GM12878 (cell line): ENCODE data around the gene NHSL2. TPM values are rescaled to one million over a fixed set of nuclear protein-coding genes. Genes with fewer than 3 reads are reported as not detected.

Experiments used
- ATAC-seq: fragments of 200-7000 bp; cut with Tn5 transposase; 3 replicates; pipeline ENCODE4 v1.9.1; 2020; ENCODE audit warnings: mild to moderate bottlenecking, moderate library complexity
- BruUV-seq: library from RNA; stranded (reverse); fragments of 400-500 nt; replicated peaks from 2 replicates; lab custom pipeline; 2021; lab: Mats Ljungman, UMichigan
- CTCF ChIA-PET: fragments of 300-600 bp; sonication (Branson Sonifier 250); formaldehyde crosslinking; extraction: SDS; loops from one replicate; lab custom pipeline; 2021; ENCODE audit warnings: inconsistent platforms; lab: Yijun Ruan, JAX
- POLR2A ChIA-PET: fragments of 350-600 bp; formaldehyde crosslinking; extraction: SDS; loops from one replicate; lab custom pipeline; 2021; ENCODE audit warnings: inconsistent platforms; lab: Charles Lee
- RAD21 ChIA-PET: fragments of 300-600 bp; sonication (Branson Sonifier 250); formaldehyde crosslinking; loops from one replicate; lab custom pipeline; 2023; ENCODE audit warnings: antibody characterized with exemption; ENCODE audit not compliant: unreplicated experiment; lab: Charles Lee
- SMC1A ChIA-PET: fragments of 300-600 bp; sonication (Branson Sonifier 250); formaldehyde crosslinking; loops from one replicate; lab custom pipeline; 2023; ENCODE audit not compliant: unreplicated experiment, uncharacterized antibody; lab: Charles Lee
- DNase-seq: peaks from one replicate; pipeline ENCODE4 v3.0.0-alpha.2; 2011; ENCODE audit warnings: low read depth, low spot score
- FAIRE-seq: peaks from 3 replicates; lab custom pipeline; 2011; peaks lifted over from hg19 to GRCh38; lab: Jason Lieb, UNC
- H2AFZ ChIP-seq: 2 replicates; pipeline ENCODE4 v1.6.0; 2011; ENCODE audit warnings: low read depth, low read length, control low read depth; ENCODE audit not compliant: control insufficient read depth
- H3K27ac ChIP-seq: 2 replicates; pipeline ENCODE4 v1.5.1; 2011; ENCODE audit warnings: control low read depth; ENCODE audit not compliant: control insufficient read depth, insufficient read depth
- H3K27me3 ChIP-seq, 2 experiments: replicated peaks in 1 of 2; 2 replicates each; pipeline versions ENCODE4 v1.6.0 to v1.6.1; 2011; ENCODE audit warnings: low read length in 1 of 2; ENCODE audit not compliant: control insufficient read depth in 2 of 2, insufficient read depth in 2 of 2
- H3K36me3 ChIP-seq, 2 experiments: 2 replicates each; pipeline ENCODE4 v1.5.1; 2011; ENCODE audit warnings: low read length in 1 of 2; ENCODE audit not compliant: control insufficient read depth in 2 of 2, insufficient read depth in 2 of 2
- H3K4me1 ChIP-seq: 2 replicates; pipeline ENCODE4 v1.6.1; 2011; ENCODE audit warnings: mild to moderate bottlenecking, low read length, moderate library complexity, mixed read lengths; ENCODE audit not compliant: control insufficient read depth, insufficient read depth
- H3K4me2 ChIP-seq: 2 replicates; pipeline ENCODE4 v1.6.0; 2011; ENCODE audit warnings: control low read depth; ENCODE audit not compliant: control insufficient read depth, insufficient read depth
- H3K4me3 ChIP-seq: fragments of 200-600 bp; sonication (generic); 2 replicates; pipeline ENCODE4 v1.5.1; 2016
- H3K79me2 ChIP-seq: 2 replicates; pipeline ENCODE4 v1.6.0; 2011; ENCODE audit warnings: low read length; ENCODE audit not compliant: control insufficient read depth, insufficient read depth
- H3K9ac ChIP-seq: 2 replicates; pipeline ENCODE4 v1.8.0; 2011; ENCODE audit warnings: low read length, control low read depth, mixed read lengths; ENCODE audit not compliant: control insufficient read depth, insufficient read depth
- H3K9me3 ChIP-seq: replicated peaks from 3 replicates; pipeline ENCODE4 v1.5.1; 2011; ENCODE audit warnings: mild to moderate bottlenecking, low read length; ENCODE audit not compliant: control insufficient read depth, insufficient read depth
- H4K20me1 ChIP-seq: 2 replicates; pipeline ENCODE4 v1.6.0; 2011; ENCODE audit not compliant: control insufficient read depth, insufficient read depth
- ATF2 ChIP-seq: IDR thresholded peaks from 2 replicates; pipeline ENCODE4 v1.6.1; 2012; ENCODE audit warnings: low read length, inconsistent platforms
- CEBPZ ChIP-seq: fragments of 150-350 bp; IDR thresholded peaks from 2 replicates; pipeline ENCODE4 v1.6.1; 2016; ENCODE audit warnings: low read depth, low read length
- CUX1 ChIP-seq: IDR thresholded peaks from 2 replicates; pipeline ENCODE4 v1.6.1; 2012; ENCODE audit warnings: improper control_type of control experiment, low read depth, low read length; ENCODE audit not compliant: insufficient replicate concordance
- MYB ChIP-seq: fragments of 150-350 bp; IDR thresholded peaks from 2 replicates; pipeline ENCODE4 v1.6.1; 2014; ENCODE audit warnings: mild to moderate bottlenecking, low read depth, low read length, borderline replicate concordance
- RCOR1 ChIP-seq: conservative IDR thresholded peaks from 2 replicates; pipeline ENCODE4 v1.6.1; 2012; ENCODE audit warnings: low read depth, low read length, improper control_type of control experiment
- RUNX3 ChIP-seq: IDR thresholded peaks from 2 replicates; pipeline ENCODE4 v1.6.1; 2012; ENCODE audit warnings: low read length, inconsistent platforms
- SP1 ChIP-seq: IDR thresholded peaks from one replicate; pipeline ENCODE4 v1.6.1; 2011; ENCODE audit warnings: low read depth, low read length
- ZNF274 ChIP-seq: IDR thresholded peaks from one replicate; pipeline ENCODE4 v1.8.0; 2011; ENCODE audit not compliant: insufficient read length, insufficient read depth
- WGBS: methylation state at CpG from one replicate; pipeline ENCODE4 v1.1.6; 2016; ENCODE audit warnings: low lambda C conversion rate; ENCODE audit not compliant: insufficient replicate concordance, insufficient coverage; ENCODE audit errors: missing lambda C conversion rate; 5-methylcytosine and 5-hydroxymethylcytosine counted together
- in situ Hi-C: fragments of 300-500 bp; cut with MboI; formaldehyde crosslinking; loops from 9 replicates; pipeline ENCODE4 v1.14.3; 2018; ENCODE audit warnings: mixed read lengths
- intact Hi-C: fragments of 100-400 bp; cut with micrococcal nuclease; formaldehyde crosslinking; loops from one replicate; pipeline ENCODE4 v1.14.2; 2022; ENCODE audit not compliant: unreplicated experiment
- polyA plus RNA-seq, 11 experiments: library from polyadenylated mRNA; depleted of rRNA in 4 of 11; unstranded in 6 of 11; stranded (reverse) in 5 of 11; fragments of >200 nt; fragmentation: Nextera tagmentation in 4 of 11; fragmentation: Illumina TruSeq in 1 of 11; extraction: Ambion mirVana in 4 of 11; extraction: Trizol in 1 of 11; gene quantifications; 1 replicate in 1 of 11; 2 replicates in 10 of 11; pipeline versions ENCODE4 v1.2.1 to v1.2.3, GENCODE V29; 2011 to 2016; ENCODE audit warnings: inconsistent platforms in 2 of 11, missing spikeins in 2 of 11, low read depth in 1 of 11
- total RNA-seq, 4 experiments: library from RNA; depleted of rRNA in 3 of 4; stranded (reverse); fragments of >200 nt in 3 of 4; fragmentation: Illumina TruSeq in 1 of 4; extraction: Trizol in 1 of 4; gene quantifications; 2 replicates each; pipeline versions ENCODE4 v1.2.1 to v1.2.3, GENCODE V29; 2013 to 2021

NHSL2 gene
- total and polyA plus RNA-seq, 10 of the 15 experiments (the other 5 are each of a cell fraction or from before 2014, with no cell fraction given) = 0.05 to 0.53 (median 0.07) TPM; not detected in 2

GRCh38 chrX:72041176-72041575 is 130.5 kb downstream of the NHSL2 start:
- POLR2A ChIA-PET = no interaction called here
- intact Hi-C loops = no loop called here
- H3K36me3 ChIP-seq = no peaks in the 10 kb centered on the region
- ATAC-seq = no peak
- H4K20me1 ChIP-seq = no peaks in the 10 kb centered on the region
- H3K9me3 ChIP-seq = no peaks in the 10 kb centered on the region
- no peaks in the 10 kb centered on the region for H3K79me2 ChIP-seq
- 29% methylated on average over 6 of the region's 6 CpGs for WGBS
- SMC1A ChIA-PET = no interaction called here
- no peak overlapping the region for H3K4me2 ChIP-seq
- no peak for DNase-seq
- CTCF ChIA-PET = interaction anchor here (0.9 to 1.9 kb wide), 2 partner anchors 24 to 85 kb away, joined by 3 to 4 read pairs; no protein-coding TSS in a partner anchor
- H3K27me3 ChIP-seq = no peaks in the 10 kb centered on the region
- no TSS peak for BruUV-seq
- no peak overlapping the region for H3K9ac ChIP-seq
- H3K27ac ChIP-seq = no peak overlapping the region
- in situ Hi-C loops = no loop called here
- TF ChIP-seq MYB = no peak
- no peak for TF ChIP-seq CEBPZ
- no peak for TF ChIP-seq RUNX3
- TF ChIP-seq ZNF274 = no peak
- no peak for TF ChIP-seq ATF2
- TF ChIP-seq SP1 = no peak
- no peak for TF ChIP-seq RCOR1
- no peak for TF ChIP-seq CUX1
- H3K4me1 ChIP-seq = no peaks in the 10 kb centered on the region
- no peak for FAIRE-seq
- no peak overlapping the region for H3K4me3 ChIP-seq
- RAD21 ChIA-PET = no interaction called here
- H2AFZ ChIP-seq = no peak overlapping the region
